ENCODE data around the gene EMSY.

DNA sequence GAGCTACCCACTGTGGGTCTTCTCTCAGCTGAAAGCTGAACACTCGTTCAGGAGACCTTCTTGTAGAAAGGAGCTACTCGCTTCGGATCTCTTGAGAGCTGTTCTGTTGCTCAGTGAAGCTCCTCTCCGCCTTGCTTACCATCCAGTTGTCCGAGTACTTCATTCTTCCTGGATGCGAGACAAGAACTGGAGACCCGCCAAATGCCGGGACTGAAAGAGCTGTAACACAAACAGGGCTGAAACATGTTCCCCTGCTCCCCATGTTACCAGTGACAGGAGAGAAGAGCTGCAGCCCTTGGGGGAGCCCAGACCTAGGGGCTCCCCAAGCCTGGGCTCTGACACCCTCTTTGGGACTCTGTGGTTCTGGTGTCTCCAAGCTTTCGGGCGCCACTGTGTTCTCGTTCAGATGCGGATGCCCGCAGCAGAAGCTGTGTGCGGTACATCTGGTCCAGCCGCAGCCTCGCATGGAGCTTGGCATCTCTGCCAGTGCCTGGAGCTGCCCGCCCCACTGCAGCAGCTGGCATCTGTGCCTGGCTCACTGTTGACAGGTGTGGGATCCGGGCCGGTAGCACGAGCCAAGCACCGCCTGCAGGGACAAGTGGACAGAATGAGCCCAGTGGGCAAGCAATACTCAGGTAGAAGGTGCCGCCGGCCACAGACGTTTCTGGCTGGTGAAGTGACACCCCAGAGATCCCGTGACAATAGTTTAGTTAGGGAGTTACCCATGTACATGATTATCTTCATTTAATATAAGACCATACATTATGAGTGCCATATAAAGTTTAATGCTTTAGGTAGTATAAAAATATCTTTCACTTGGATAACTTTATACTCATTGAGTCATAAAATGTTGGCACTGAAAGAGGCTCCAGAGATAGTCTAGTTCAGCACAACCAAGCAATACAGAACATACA lies 49.1 kb downstream of the EMSY start:
- TF ChIP-seq, protein P1, sequence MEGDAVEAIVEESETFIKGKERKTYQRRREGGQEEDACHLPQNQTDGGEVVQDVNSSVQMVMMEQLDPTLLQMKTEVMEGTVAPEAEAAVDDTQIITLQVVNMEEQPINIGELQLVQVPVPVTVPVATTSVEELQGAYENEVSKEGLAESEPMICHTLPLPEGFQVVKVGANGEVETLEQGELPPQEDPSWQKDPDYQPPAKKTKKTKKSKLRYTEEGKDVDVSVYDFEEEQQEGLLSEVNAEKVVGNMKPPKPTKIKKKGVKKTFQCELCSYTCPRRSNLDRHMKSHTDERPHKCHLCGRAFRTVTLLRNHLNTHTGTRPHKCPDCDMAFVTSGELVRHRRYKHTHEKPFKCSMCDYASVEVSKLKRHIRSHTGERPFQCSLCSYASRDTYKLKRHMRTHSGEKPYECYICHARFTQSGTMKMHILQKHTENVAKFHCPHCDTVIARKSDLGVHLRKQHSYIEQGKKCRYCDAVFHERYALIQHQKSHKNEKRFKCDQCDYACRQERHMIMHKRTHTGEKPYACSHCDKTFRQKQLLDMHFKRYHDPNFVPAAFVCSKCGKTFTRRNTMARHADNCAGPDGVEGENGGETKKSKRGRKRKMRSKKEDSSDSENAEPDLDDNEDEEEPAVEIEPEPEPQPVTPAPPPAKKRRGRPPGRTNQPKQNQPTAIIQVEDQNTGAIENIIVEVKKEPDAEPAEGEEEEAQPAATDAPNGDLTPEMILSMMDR (IDR thresholded peaks at IDR 0.05; ENCODE audit: extremely low read depth in 1 of 2, insufficient read depth in 1 of 2, low read depth in 1 of 2, low read length in 2 of 2) = no peak
- no peak for TF ChIP-seq GATA2 (IDR thresholded peaks at IDR 0.05; ENCODE audit: insufficient read depth, insufficient read length, low read depth, low read length)
- TF ChIP-seq POLR2A (IDR thresholded peaks at IDR 0.05; ENCODE audit: low read depth, low read length) = no peak
- no peak for TF ChIP-seq POLR2AphosphoS5 (IDR thresholded peaks at IDR 0.05; ENCODE audit: insufficient read depth, low read depth, low read length)
- TF ChIP-seq, protein P2, sequence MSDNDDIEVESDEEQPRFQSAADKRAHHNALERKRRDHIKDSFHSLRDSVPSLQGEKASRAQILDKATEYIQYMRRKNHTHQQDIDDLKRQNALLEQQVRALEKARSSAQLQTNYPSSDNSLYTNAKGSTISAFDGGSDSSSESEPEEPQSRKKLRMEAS (IDR thresholded peaks at IDR 0.05; ENCODE audit: insufficient read depth, insufficient read length) = no peak

Data from endothelial cell of umbilical vein (primary cell).